CD1c-positive myeloid dendritic cell (primary cell): Measurements from ENCODE around the gene VGLL4.

Experiments
- DNase-seq: peaks from one replicate; pipeline ENCODE4 v3.0.0-alpha.2; 2016; ENCODE audit errors: extremely low spot score

Gene VGLL4

DNA sequence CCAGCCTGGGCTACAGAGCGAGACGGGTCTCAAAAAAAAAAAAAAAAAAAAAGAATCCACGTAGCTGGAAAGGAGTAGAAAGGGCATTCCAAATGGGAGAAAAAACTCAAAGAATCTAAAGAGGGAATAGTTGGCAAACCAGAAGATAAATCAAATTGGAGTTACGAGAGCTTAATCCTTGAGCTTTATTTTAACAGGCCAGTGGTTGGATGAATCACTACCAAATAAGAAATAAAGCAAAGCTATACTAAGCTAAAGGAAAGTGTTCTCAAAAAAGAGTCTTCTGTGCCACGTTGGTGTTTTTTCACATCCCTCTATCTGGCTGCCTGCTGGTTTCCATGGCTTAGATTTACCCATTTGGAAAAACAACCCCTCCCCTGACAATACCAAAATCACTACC, 14.0 kb downstream of the VGLL4 start:
- DNase-seq: no peak

DNA sequence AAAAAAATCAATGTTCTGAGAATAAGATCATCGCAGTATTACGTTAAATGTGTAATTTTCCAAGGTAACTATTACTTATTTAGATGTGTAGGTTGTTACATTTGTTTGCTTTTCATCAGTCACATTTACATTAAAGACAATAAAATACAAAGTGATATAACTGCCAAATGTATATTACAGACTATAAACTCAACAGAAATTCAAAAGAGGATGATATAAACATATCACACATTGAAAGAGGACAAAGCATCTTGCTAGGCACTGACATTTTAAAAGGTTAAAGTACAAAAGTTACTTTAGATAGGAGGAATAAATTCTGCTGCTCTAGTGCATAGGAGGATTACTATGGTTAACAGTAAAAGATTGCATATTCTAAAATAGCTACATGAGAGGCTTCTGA, 16.1 kb downstream of the VGLL4 start:
- no peak for DNase-seq

DNA sequence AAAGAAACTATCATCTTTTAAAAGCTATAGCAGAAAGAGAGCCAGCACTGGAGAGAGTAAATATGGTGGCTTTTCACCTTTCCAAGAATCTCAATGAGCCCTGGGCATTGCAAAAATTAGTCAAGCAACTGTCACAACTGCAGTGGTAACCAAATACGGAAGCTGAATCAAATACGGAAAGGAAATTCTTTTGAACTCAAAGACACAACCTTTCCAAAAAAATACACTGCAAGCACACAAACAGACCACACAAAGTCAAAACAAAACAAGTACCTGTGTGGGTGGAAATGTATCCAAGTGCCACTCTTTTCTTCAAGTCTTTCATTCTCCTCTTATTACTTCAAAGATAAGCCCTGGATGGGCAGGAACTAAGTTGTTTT, 17.6 kb downstream of the VGLL4 start:
- peak; percentile 32 for DNase-seq

GRCh38 chr3:11625376-11626083, 18.2 kb downstream of the VGLL4 start:
- DNase-seq: no peak

DNA sequence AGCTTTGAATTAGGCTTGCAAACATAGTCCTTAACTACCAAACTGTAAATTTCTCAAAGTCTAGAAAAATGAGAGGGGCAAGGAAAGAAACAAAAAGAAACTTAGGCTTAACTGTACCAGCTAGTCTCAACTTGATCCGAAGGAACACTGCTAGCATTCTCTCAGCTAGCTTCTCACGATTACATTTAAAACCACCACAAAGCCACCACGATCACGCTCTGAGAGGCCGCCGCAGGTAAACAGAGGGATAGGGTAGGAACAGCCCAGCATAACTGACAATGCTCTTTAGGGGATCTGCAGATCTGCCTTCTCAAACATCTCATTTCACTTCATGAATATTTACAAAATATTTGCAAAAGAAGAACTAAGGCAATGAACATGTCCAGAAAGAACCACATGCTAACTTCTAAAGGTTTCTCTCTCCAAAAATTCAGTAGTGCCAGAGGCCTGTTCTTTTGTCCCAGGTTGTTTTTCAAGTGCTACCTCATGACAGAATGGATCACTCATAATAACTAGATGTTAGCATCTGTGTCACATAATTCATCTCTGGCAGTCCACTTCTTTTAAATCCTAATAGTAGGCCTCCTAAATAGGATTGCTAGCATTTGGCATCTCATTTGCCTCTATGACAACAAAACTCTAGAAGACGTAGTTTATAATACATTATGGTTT, 18.9 kb downstream of the VGLL4 start:
- DNase-seq: no peak

- no peak for DNase-seq
Measured at GRCh38 chr3:11624161-11624560, 19.6 kb downstream of the VGLL4 start.

DNA sequence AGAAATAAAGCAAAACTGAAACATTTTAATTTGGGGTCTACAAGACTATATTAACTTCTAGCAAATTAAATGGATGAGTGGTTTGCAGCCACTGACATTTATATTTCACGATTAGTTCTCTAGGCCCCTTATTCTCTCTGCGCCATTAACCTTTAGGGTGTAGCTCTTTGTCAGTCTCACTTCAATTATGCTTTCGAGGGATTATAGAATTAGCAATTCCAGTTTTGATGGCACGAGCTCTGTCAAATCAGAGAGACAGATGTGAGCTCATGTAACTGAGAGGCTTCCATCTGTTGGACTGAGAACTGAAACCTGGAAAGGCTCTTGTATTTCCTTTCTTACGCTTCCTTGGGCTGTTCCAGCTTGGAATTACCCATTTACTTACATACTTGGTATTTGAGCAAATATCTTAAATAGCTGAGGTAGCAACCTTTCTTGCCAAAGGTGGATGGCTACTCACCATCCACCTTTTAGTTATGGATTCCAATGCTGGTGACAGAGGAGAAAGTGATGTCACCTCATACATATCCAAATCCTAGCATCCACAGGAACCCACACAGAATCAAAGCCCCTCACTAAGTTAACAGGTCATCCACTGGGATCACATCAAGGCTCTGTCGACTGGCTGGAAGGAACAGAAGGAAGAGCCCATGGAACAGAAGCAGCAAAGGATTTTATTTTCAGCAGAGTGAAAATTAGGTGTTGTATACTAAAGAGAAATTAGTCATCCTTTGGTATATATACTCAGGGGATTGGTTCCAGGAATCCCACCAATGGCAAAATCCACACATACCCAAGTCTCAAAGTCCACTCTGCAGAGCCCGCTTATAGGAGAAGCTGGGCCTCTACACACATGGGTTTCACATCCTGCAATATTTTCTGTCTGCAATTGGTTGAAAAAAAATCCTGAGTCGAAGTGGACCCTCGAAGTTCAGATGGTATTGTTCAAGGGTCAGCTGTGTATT, 20.8 kb downstream of the VGLL4 start:
- DNase-seq: no peak

DNA sequence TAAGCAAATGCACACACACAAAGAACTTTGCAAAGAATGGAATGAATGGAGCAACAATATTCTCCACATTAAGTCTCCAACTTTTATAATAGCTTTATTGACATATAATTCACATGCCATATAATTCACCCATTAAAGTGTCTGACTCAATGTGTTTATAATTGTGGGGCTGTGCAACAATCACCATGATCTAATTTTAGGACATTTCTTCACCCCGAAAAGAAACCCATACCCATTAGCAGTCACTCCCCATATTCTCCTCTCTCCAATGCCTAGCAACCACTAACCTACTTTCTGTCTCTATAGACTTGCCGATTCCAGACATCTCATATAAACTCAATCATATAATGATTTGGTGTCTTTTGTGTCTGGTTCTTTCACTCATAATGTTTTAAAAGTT, 22.6 kb downstream of the VGLL4 start:
- DNase-seq: no peak

DNA sequence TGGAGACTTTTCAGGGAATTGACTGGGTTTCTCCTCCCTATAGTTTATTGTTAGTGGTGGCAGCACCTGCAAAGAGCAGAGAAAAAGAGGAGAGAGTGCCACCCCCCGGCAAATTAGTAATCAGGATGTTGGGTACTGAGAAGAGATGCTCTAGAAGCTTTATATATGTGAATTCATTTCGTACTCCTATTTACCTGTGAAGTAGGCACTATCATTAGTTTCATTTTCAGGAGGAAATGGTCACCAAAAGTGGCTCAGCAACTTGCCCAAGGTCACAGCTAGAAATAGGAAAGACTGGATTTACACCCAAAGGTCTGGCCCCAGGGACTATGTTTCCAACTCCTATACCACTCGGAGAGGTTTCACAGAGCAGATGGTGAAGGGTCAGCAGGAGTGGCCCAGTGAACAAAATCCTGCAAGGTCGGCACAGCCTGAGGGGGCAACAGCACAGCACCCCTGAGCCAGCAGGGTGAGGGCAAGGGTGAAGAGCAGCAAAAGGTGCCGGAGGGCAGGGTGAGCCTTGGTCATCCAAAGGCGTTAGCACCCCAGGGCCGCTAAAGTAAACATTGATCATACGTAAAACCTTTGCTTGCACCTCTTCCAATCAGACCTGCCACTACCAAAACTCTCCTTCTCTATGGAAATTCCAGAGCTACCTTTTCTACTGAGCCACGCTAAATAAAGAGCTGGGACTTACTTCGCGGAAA, 23.6 kb downstream of the VGLL4 start:
- DNase-seq: no peak

- DNase-seq: no peak
Measured at GRCh38 chr3:11619461-11619860, 24.3 kb downstream of the VGLL4 start.

DNA sequence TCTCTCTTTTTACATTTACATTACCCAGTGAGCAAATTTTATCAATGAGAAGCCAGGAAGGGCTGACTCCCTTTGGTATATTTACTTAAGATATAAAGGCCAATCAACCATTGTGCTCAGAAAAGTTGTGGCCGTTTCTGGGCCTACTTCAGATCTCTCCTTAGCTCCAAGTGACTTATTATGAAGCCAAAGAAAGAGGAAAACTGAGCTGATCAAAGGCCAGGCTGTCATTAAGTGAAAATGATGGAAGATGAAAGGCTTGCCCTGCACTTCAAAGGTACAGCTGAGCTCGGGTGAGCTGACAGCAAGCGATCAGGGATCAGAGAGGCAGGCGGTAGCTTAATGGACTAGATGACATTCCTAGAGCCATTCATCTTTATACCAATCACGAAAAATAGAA, 24.8 kb downstream of the VGLL4 start:
- DNase-seq: no peak

DNA sequence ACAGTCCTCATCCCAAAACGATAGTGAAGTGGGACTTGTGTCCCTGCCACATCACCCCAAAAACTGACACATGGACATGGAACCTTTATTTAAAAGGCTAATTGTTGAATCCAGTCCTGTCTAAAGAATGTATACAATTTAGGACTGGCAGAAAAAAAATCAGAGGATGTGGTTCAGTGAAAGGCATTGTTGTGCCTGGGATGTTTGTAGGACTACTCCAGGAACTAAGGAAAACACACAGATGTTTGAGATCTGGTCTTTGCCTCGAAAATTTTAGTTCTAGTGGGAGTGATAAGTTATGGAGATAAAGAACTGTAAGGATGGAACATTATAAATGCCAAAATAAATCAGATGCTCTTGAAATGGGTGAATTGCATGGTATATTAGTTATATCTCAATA, 27.2 kb downstream of the VGLL4 start:
- no peak for DNase-seq

DNA sequence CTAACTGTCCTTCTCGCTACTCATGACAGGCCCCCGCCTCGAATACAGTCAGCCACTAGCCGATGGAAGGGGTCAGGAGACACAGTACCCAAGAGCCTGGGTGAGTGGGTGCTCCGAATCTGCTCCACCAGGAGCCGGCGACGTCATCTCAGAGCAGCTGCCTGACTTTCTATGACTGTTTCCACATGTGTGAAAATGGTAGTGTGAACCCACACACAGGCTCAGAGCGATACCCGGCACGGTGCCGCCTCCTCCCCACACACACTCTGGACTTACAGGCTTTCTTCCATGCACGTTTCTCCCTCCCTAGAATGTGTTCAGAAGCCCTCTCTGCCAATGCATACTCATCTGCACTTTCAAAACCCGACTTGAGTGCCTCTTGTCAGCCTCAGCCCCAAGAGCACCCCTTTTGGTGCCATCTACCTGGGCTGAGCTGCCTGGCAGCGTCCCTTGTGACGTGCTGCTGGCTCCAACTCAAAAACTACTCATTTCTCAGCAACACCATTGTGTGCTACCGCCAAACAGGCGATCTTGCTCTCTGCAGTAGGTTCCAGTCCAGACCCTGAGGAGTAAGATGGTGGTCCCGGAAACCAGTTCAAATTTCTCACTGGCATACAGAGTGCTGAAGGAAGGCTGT, 29.7 kb downstream of the VGLL4 start:
- DNase-seq: no peak

DNA sequence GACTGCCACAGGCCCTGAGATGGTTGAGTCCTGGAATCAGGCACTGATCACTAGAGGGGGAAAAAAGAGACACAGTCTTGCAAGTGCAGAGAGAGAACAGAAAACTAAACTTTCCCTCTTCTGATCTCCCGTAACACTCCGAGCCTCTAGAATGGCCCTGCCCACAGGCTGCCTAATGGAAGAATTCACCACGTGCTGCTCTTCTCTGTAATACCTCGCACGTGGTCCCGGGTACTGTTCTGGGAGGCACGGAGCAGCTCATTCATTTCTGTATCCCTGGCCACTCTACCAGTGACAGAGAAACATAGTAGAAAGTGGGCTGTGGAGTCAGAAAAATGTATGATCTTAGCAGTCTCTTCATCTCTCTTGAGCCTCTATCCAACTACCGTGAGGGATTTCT, 30.4 kb downstream of the VGLL4 start:
- no peak for DNase-seq

GRCh38 chr3:11612515-11613188, 31.1 kb downstream of the VGLL4 start:
- DNase-seq: no peak

DNA sequence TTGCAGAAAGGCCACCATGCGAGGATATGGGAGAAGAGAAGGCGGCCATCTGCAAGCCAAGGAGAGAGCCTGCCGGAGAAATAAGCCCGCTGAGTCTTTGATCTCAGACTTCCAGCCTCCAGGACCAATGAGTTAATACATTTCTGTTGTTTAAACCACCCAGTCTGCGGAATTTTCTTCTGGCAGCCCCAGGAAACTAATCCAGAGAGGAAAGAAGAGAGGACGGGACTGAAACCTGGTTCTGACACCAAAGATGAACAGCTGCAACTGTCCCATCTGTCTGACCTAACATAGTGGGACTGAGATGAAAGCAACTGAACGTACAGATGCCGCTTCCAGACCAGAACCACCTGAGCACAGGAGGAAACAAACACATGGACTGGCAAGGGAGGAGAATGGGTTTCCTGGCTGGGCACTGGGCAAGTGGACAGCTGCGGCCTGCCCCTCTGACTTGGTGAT, 32.3 kb downstream of the VGLL4 start:
- no peak for DNase-seq

DNA sequence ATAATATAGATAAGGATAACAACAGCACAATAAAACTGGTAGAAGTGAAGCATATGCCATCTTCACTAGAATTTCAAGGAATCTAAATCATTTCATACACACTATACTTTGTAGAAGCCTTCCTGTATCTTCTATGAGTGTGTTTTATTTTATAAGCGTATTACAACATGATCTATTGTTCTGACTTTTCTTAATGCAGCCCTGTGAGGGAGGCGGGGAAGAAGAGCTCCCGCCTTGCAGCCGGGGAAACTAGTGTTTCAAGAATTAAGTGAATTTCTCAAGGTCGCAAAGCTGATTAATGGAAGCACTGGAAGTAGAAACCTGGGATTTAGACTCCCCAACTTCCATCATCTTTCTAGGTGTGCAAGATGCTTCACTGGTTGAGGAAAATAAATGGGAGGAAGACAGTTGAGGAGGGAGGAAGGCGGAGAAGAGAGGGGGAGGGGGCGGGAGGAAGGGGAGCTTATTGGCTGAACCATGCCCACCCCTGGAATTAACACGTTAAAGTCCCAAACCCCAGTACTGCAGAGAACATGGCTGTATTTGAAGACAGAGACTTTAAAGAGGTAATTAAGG, 32.9 kb downstream of the VGLL4 start:
- DNase-seq: no peak

DNA sequence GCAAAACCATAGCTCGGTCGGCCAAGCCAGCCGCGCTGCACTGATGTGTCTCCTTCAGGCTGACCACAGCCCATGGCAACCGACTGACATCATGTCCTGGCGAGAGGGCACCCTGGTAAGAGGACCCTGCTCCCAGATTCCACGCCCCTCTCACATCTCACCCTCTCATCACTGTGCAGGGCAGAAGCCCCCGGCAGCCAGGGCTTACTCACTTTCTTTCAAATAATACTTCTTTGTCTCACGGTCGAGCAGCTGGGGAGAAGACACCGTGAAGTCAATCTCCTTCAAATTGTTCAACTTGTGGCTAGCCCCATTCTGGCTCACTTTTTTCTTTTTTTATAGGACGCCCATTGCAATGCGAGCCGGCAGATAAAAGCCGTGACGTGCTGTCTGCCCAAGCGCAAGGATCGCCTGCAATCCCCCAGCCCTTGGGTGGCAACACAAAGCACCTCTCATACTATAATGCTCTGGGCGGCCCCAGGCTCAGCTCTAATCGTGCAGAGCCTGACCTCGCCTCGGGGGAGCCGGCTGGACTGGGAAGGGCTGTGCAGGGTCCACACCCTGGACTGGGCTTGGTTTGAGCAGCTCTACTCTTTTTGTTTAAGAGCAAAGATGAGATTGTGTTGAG, 33.6 kb downstream of the VGLL4 start:
- DNase-seq: no peak

DNA sequence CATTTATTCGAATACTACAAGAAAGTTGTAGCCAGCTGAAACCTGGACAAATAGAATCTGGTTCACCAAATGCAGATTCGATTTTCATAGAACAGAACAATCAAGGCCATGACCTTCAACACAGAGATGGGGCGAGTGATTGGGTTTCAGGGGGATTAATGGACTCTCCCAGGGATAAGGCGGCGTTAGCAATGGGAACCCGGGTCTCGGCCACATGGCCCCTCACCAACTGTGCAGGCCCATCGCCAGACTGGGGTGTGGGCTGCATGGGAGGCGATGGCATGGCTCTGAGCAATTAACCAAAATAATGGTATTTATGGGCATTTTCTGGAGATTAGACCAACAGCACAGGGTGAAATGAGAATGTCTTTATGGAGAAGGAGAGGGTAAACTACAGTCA, 34.2 kb downstream of the VGLL4 start:
- DNase-seq: no peak

GRCh38 chr3:11607816-11608215, 35.9 kb downstream of the VGLL4 start:
- no peak for DNase-seq
